ENCODE measurements around the gene METRN. TPM values are rescaled to one million over a fixed set of nuclear protein-coding genes. Genes with fewer than 3 reads are reported as not detected.

Gene METRN
- total and polyA plus RNA-seq, 5 donors from 2014 or later, result 4.6 to 24.1 (median 16.6) TPM

- Histone ChIP-seq H3K4me3 (ENCODE audit: low read depth, low read length) (no peak overlapping the region), H3K9me3 (ENCODE audit: control insufficient read depth in 2 of 2, low read length in 2 of 2) (no peaks in the 10 kb centered on the region), H3K27me3 (ENCODE audit: control insufficient read depth, insufficient read depth, low read length) (no peaks in the 10 kb centered on the region), H3K4me1 (ENCODE audit: control insufficient read depth, insufficient read depth, low read length, poor library complexity, severe bottlenecking) (no peaks in the 10 kb centered on the region), H3K27ac (ENCODE audit: insufficient read depth, low read length, poor library complexity, severe bottlenecking) (no peak overlapping the region), H3K36me3 (ENCODE audit: control insufficient read depth, insufficient read depth, low read length) (no peaks in the 10 kb centered on the region)
- H3K36me3 Mint-ChIP-seq, result no peaks in the 10 kb centered on the region
- peaks cover 0 to 6% (median under 1%) of the 10 kb centered on the region in 4 donors for H3K4me1 Mint-ChIP-seq
- H3K9me3 Mint-ChIP-seq, result peaks cover 0 to 3% (median 0%) of the 10 kb centered on the region in 7 donors
- ATAC-seq (ENCODE audit: low read depth in 2 of 2) (no peak), DNase-seq (no peak)
- H3K27ac Mint-ChIP-seq, result no peak overlapping the region
- H3K27me3 Mint-ChIP-seq, result peaks cover 14% of the 10 kb centered on the region
- H3K4me3 Mint-ChIP-seq, result peak overlapping the region in 1 of 4 donors; percentile 92
These were observed 45.1 kb downstream of the METRN start for GRCh38 chr16:760065-760464.

- peak within 1 kb of the TSS in 1 of 4 donors; percentile 92 for H3K4me3 Mint-ChIP-seq
- H3K27ac Mint-ChIP-seq, result no peak within 1 kb of the TSS
- peaks cover 14% of the 10 kb centered on the region for H3K27me3 Mint-ChIP-seq
- ATAC-seq (ENCODE audit: low read depth in 2 of 2) (no peak), DNase-seq (no peak)
- Histone ChIP-seq H3K4me3 (ENCODE audit: low read depth, low read length) (no peak within 1 kb of the TSS), H3K27ac (ENCODE audit: insufficient read depth, low read length, poor library complexity, severe bottlenecking) (no peak within 1 kb of the TSS), H3K36me3 (ENCODE audit: control insufficient read depth, insufficient read depth, low read length) (no peaks in the 10 kb centered on the region), H3K4me1 (ENCODE audit: control insufficient read depth, insufficient read depth, low read length, poor library complexity, severe bottlenecking) (no peaks in the 10 kb centered on the region), H3K27me3 (ENCODE audit: control insufficient read depth, insufficient read depth, low read length) (no peaks in the 10 kb centered on the region), H3K9me3 (ENCODE audit: control insufficient read depth in 2 of 2, low read length in 2 of 2) (no peaks in the 10 kb centered on the region)
- H3K4me1 Mint-ChIP-seq, result peaks cover 0 to 6% (median under 1%) of the 10 kb centered on the region in 4 donors
- no peaks in the 10 kb centered on the region for H3K36me3 Mint-ChIP-seq
- peaks cover 0 to 3% (median 0%) of the 10 kb centered on the region in 7 donors for H3K9me3 Mint-ChIP-seq
These were observed 45.8 kb downstream of the METRN start, which contains the start of gene MSLN for GRCh38 chr16:760545-761343. TSS of gene MSLN (plus strand) at chr16:760734. CDS start at chr16:762681, 1,947 bp downstream.

GRCh38 chr16:761625-762513 is 47.0 kb downstream of the METRN start:
- Mint-ChIP-seq H3K27me3 (peaks cover 14% of the 10 kb centered on the region), H3K27ac (no peak overlapping the region), H3K4me1 (peaks cover 0 to 6% (median 0%) of the 10 kb centered on the region in 4 donors), H3K9me3 (no peaks in the 10 kb centered on the region), H3K4me3 (no peak overlapping the region), H3K36me3 (no peaks in the 10 kb centered on the region)
- no peak for ATAC-seq (ENCODE audit: low read depth in 2 of 2)
- no peak for DNase-seq
- H3K36me3 ChIP-seq (ENCODE audit: control insufficient read depth, insufficient read depth, low read length), result no peaks in the 10 kb centered on the region
- no peaks in the 10 kb centered on the region for H3K27me3 ChIP-seq (ENCODE audit: control insufficient read depth, insufficient read depth, low read length)
- no peaks in the 10 kb centered on the region for H3K4me1 ChIP-seq (ENCODE audit: control insufficient read depth, insufficient read depth, low read length, poor library complexity, severe bottlenecking)
- H3K9me3 ChIP-seq (ENCODE audit: control insufficient read depth in 2 of 2, low read length in 2 of 2), result no peaks in the 10 kb centered on the region
- H3K4me3 ChIP-seq (ENCODE audit: low read depth, low read length), result no peak overlapping the region
- no peak overlapping the region for H3K27ac ChIP-seq (ENCODE audit: insufficient read depth, low read length, poor library complexity, severe bottlenecking)

- Histone ChIP-seq H3K9me3 (ENCODE audit: control insufficient read depth in 2 of 2, low read length in 2 of 2) (no peaks in the 10 kb centered on the region), H3K4me1 (ENCODE audit: control insufficient read depth, insufficient read depth, low read length, poor library complexity, severe bottlenecking) (no peaks in the 10 kb centered on the region), H3K36me3 (ENCODE audit: control insufficient read depth, insufficient read depth, low read length) (no peaks in the 10 kb centered on the region), H3K27me3 (ENCODE audit: control insufficient read depth, insufficient read depth, low read length) (no peaks in the 10 kb centered on the region), H3K4me3 (ENCODE audit: low read depth, low read length) (no peak overlapping the region), H3K27ac (ENCODE audit: insufficient read depth, low read length, poor library complexity, severe bottlenecking) (no peak overlapping the region)
- no peak overlapping the region for H3K4me3 Mint-ChIP-seq
- peaks cover 0 to 3% (median 0%) of the 10 kb centered on the region in 4 donors for H3K4me1 Mint-ChIP-seq
- no peaks in the 10 kb centered on the region for H3K36me3 Mint-ChIP-seq
- H3K9me3 Mint-ChIP-seq, result no peaks in the 10 kb centered on the region
- ATAC-seq (ENCODE audit: low read depth in 2 of 2), result peak in 1 of 2 donors; percentile 7
- no peak for DNase-seq
- no peak overlapping the region for H3K27ac Mint-ChIP-seq
- peaks cover 10% of the 10 kb centered on the region for H3K27me3 Mint-ChIP-seq
These were observed 47.8 kb downstream of the METRN start for GRCh38 chr16:762595-763268.

GRCh38 chr16:763369-764183 is 48.7 kb downstream of the METRN start:
- H3K9me3 ChIP-seq (ENCODE audit: control insufficient read depth in 2 of 2, low read length in 2 of 2), result no peaks in the 10 kb centered on the region
- H3K27me3 ChIP-seq (ENCODE audit: control insufficient read depth, insufficient read depth, low read length), result no peaks in the 10 kb centered on the region
- H3K4me3 ChIP-seq (ENCODE audit: low read depth, low read length), result no peak overlapping the region
- H3K27ac ChIP-seq (ENCODE audit: insufficient read depth, low read length, poor library complexity, severe bottlenecking), result no peak overlapping the region
- no peak overlapping the region for H3K27ac Mint-ChIP-seq
- peaks cover 0 to 1% (median 0%) of the 10 kb centered on the region in 7 donors for H3K9me3 Mint-ChIP-seq
- H3K36me3 Mint-ChIP-seq, result no peaks in the 10 kb centered on the region
- H3K36me3 ChIP-seq (ENCODE audit: control insufficient read depth, insufficient read depth, low read length), result no peaks in the 10 kb centered on the region
- H3K4me1 Mint-ChIP-seq, result no peaks in the 10 kb centered on the region
- ATAC-seq (ENCODE audit: low read depth in 2 of 2), result no peak
- H3K27me3 Mint-ChIP-seq, result peaks cover 7% of the 10 kb centered on the region
- no peaks in the 10 kb centered on the region for H3K4me1 ChIP-seq (ENCODE audit: control insufficient read depth, insufficient read depth, low read length, poor library complexity, severe bottlenecking)
- DNase-seq, result no peak
- H3K4me3 Mint-ChIP-seq, result no peak overlapping the region

GRCh38 chr16:764184-764750 is 49.3 kb downstream of the METRN start:
- H3K27ac Mint-ChIP-seq, result no peak overlapping the region
- peaks cover 0 to 1% (median 0%) of the 10 kb centered on the region in 7 donors for H3K9me3 Mint-ChIP-seq
- no peaks in the 10 kb centered on the region for H3K4me1 Mint-ChIP-seq
- Histone ChIP-seq H3K9me3 (ENCODE audit: control insufficient read depth in 2 of 2, low read length in 2 of 2) (no peaks in the 10 kb centered on the region), H3K27ac (ENCODE audit: insufficient read depth, low read length, poor library complexity, severe bottlenecking) (no peak overlapping the region), H3K27me3 (ENCODE audit: control insufficient read depth, insufficient read depth, low read length) (no peaks in the 10 kb centered on the region), H3K4me3 (ENCODE audit: low read depth, low read length) (no peak overlapping the region), H3K4me1 (ENCODE audit: control insufficient read depth, insufficient read depth, low read length, poor library complexity, severe bottlenecking) (no peaks in the 10 kb centered on the region), H3K36me3 (ENCODE audit: control insufficient read depth, insufficient read depth, low read length) (no peaks in the 10 kb centered on the region)
- H3K27me3 Mint-ChIP-seq, result peaks cover 7% of the 10 kb centered on the region
- DNase-seq (no peak), ATAC-seq (ENCODE audit: low read depth in 2 of 2) (no peak)
- no peaks in the 10 kb centered on the region for H3K36me3 Mint-ChIP-seq
- no peak overlapping the region for H3K4me3 Mint-ChIP-seq
